ENCODE results near the gene RELA.
"Not testable (repeated sequence)": the region's sequence is repeated elsewhere in the genome, so short reads cannot be mapped to it uniquely, and the experiment has no call there.

RELA gene

GRCh38 chr11:65696802-65697552 lies 34.3 kb upstream of the RELA start:
- H3K4me3 ChIP-seq (ENCODE audit: low read length): no peak overlapping the region
- H3K9ac ChIP-seq (ENCODE audit: low read length): no peak overlapping the region
- no peaks in the 10 kb centered on the region for H4K20me1 ChIP-seq (ENCODE audit: insufficient read depth, low read length)
- no peaks in the 10 kb centered on the region for H3K36me3 ChIP-seq (replicated peaks; ENCODE audit: low read depth, low read length)
- H3K27ac ChIP-seq (ENCODE audit: low read length): no peak overlapping the region
- TF ChIP-seq CTCF (IDR thresholded peaks at IDR 0.05; ENCODE audit: low read depth, low read length) (no peak), EZH2phosphoT487 (IDR thresholded peaks at IDR 0.05; ENCODE audit: low read depth) (no peak)
- no peak overlapping the region for H3K4me2 ChIP-seq (ENCODE audit: low read length)
- H3K4me1 ChIP-seq (ENCODE audit: low read length): no peaks in the 10 kb centered on the region
- peaks cover 4% of the 10 kb centered on the region; the same call in 1 of the 2 replicates for H3K9me3 ChIP-seq (ENCODE audit: insufficient read depth, low read length)
- peaks cover 16% of the 10 kb centered on the region for H3K27me3 ChIP-seq (ENCODE audit: low read depth, low read length)
- no peak overlapping the region; the same call in 1 of the 2 replicates for H2AFZ ChIP-seq (ENCODE audit: low read depth, low read length)
- H3K79me2 ChIP-seq (ENCODE audit: low read length): no peaks in the 10 kb centered on the region

DNA sequence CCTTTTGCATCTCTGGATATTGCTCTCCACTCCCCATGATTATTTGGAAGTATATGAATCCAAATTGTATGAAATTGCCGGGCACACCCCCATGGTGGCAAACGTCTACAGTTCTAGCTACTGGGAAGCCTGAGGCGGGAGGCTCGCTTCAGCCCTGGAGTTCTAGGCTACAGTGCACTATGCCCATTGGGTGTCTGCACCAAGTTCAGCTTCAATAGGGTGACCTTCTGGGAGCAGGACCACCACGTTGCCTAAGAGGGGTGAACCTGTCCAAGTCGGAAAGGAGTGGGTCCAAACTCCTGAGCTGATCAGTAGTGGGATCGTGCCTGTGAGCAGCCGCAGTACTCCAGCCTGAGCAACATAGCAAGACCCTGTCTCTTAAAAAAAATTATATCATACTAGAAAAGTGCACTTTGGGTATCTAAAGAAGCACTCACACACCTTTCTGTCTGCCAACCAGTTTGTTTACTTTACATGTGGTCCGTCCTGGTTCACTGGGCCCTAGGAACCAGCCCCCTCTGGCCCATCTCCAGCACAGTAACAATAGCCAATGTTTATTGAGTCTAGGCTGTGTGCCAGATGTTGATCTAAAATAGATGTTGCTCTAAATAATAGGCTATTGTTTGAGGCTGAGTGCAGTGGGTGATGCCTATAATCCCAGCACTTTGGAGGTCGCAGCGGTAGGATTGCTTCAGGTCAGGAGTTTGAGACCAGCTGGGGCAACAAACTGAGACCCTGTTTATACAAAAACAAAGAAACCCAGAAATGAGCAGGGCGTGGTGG lies 32.9 kb upstream of the RELA start:
- no peak overlapping the region for H3K27ac ChIP-seq (ENCODE audit: low read length)
- H3K4me2 ChIP-seq (ENCODE audit: low read length): no peak overlapping the region
- no peak overlapping the region for H3K4me3 ChIP-seq (ENCODE audit: low read length)
- no peak overlapping the region for H3K9ac ChIP-seq (ENCODE audit: low read length)
- TF ChIP-seq EZH2phosphoT487 (IDR thresholded peaks at IDR 0.05; ENCODE audit: low read depth) (no peak), CTCF (IDR thresholded peaks at IDR 0.05; ENCODE audit: low read depth, low read length) (no peak)
- H2AFZ ChIP-seq (ENCODE audit: low read depth, low read length): no peak overlapping the region
- H3K27me3 ChIP-seq (ENCODE audit: low read depth, low read length): peaks cover 16% of the 10 kb centered on the region
- H3K79me2 ChIP-seq (ENCODE audit: low read length): no peaks in the 10 kb centered on the region
- no peaks in the 10 kb centered on the region for H3K4me1 ChIP-seq (ENCODE audit: low read length)
- no peaks in the 10 kb centered on the region for H4K20me1 ChIP-seq (ENCODE audit: insufficient read depth, low read length)
- H3K9me3 ChIP-seq (ENCODE audit: insufficient read depth, low read length): peaks cover 4% of the 10 kb centered on the region; the same call in 1 of the 2 replicates
- no peaks in the 10 kb centered on the region for H3K36me3 ChIP-seq (replicated peaks; ENCODE audit: low read depth, low read length)

- TF ChIP-seq CTCF (IDR thresholded peaks at IDR 0.05; ENCODE audit: low read depth, low read length) (no peak), EZH2phosphoT487 (IDR thresholded peaks at IDR 0.05; ENCODE audit: low read depth) (no peak)
- Histone ChIP-seq H4K20me1 (ENCODE audit: insufficient read depth, low read length) (no peaks in the 10 kb centered on the region), H3K27me3 (ENCODE audit: low read depth, low read length) (no peaks in the 10 kb centered on the region), H3K4me1 (ENCODE audit: low read length) (no peaks in the 10 kb centered on the region), H3K27ac (ENCODE audit: low read length) (no peak overlapping the region), H2AFZ (ENCODE audit: low read depth, low read length) (no peak overlapping the region), H3K4me2 (ENCODE audit: low read length) (no peak overlapping the region), H3K9ac (ENCODE audit: low read length) (no peak overlapping the region), H3K9me3 (ENCODE audit: insufficient read depth, low read length) (no peaks in the 10 kb centered on the region), H3K79me2 (ENCODE audit: low read length) (no peaks in the 10 kb centered on the region), H3K4me3 (ENCODE audit: low read length) (no peak overlapping the region), H3K36me3 (replicated peaks; ENCODE audit: low read depth, low read length) (no peaks in the 10 kb centered on the region)
Measured at GRCh38 chr11:65692367-65692766, 29.7 kb upstream of the RELA start.

DNA sequence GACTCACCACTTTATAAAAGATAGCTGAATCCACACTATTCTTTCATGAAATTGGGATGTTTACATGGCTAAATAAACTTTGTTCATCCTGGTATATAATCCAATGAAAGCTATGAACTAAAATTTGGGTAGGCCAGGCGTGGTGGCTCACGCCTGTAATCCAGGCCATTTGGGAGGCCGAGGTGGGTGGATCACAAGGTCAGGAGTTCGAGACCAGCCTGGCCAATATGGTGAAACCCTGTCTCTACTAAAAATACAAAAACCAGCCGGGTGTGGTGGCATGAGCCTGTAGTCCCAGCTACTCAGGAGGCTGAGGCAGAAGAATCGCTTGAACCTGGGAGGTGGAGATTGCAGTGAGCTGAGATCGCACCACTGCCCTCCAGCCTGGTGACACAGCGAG lies 29.1 kb upstream of the RELA start:
- not testable (repeated sequence) for H3K27me3 ChIP-seq (ENCODE audit: low read depth, low read length); H3K36me3 ChIP-seq (replicated peaks; ENCODE audit: low read depth, low read length); H4K20me1 ChIP-seq (ENCODE audit: insufficient read depth, low read length); H2AFZ ChIP-seq (ENCODE audit: low read depth, low read length); H3K9me3 ChIP-seq (ENCODE audit: insufficient read depth, low read length); H3K4me3 ChIP-seq (ENCODE audit: low read length); H3K4me1 ChIP-seq (ENCODE audit: low read length); H3K9ac ChIP-seq (ENCODE audit: low read length); H3K4me2 ChIP-seq (ENCODE audit: low read length); H3K27ac ChIP-seq (ENCODE audit: low read length); H3K79me2 ChIP-seq (ENCODE audit: low read length)
